Activated T-helper 1 cell treated with anti-CD3 and anti-CD28 coated beads, Interleukin-12 subunit alpha, Interleukin-12 subunit beta, Interleukin-2, Interleukin-4 antibody, amounts not matched to agents 30 ng/mL and 10 ng/mL and 1 ng/mL, durations not matched to agents 14 hours and 24 hours and 36 hours (primary cell): Measurements from ENCODE around the gene SLC6A5. TPM values are rescaled to one million over a fixed set of nuclear protein-coding genes. Genes with fewer than 3 reads are reported as not detected.

Experiments
- DNase-seq: peaks from one replicate; pipeline ENCODE4 v3.0.0; 2021; ENCODE audit warnings: low spot score
- H3K27ac Mint-ChIP-seq: one replicate; pipeline ENCODE4 v1.8.0; 2021; ENCODE audit warnings: mild to moderate bottlenecking, mixed read lengths
- H3K27me3 Mint-ChIP-seq: one replicate; pipeline ENCODE4 v1.8.0; 2022; ENCODE audit warnings: mild to moderate bottlenecking, moderate library complexity, mixed read lengths; ENCODE audit not compliant: insufficient read depth
- H3K36me3 Mint-ChIP-seq: one replicate; pipeline ENCODE4 v1.8.0; 2021; ENCODE audit warnings: low read depth, mixed read lengths
- H3K4me1 Mint-ChIP-seq: one replicate; pipeline ENCODE4 v1.8.0; 2021; ENCODE audit warnings: low read depth, mixed read lengths
- H3K4me3 Mint-ChIP-seq: one replicate; pipeline ENCODE4 v1.8.0; 2021; ENCODE audit warnings: mild to moderate bottlenecking, moderate library complexity, mixed read lengths
- H3K9me3 Mint-ChIP-seq: one replicate; pipeline ENCODE4 v1.8.0; 2021; ENCODE audit warnings: mixed read lengths
- intact Hi-C: fragments of 100-400 bp; cut with micrococcal nuclease; formaldehyde crosslinking; loops from one replicate; pipeline ENCODE4 v1.15.1; 2024
- total RNA-seq: library from RNA; stranded (reverse); gene quantifications from 2 replicates; pipeline ENCODE4 v1.2.3, GENCODE V29; 2022

The SLC6A5 gene
- total RNA-seq, 1 donor from 2014 or later: not detected

- intact Hi-C loops: loop anchor here (5.0 kb wide), 2 partner anchors 69 to 509 kb away; partner anchors contain the start of gene DBX1
- Mint-ChIP-seq H3K4me1 (no peaks in the 10 kb centered on the region), H3K9me3 (no peaks in the 10 kb centered on the region), H3K36me3 (peaks cover 3% of the 10 kb centered on the region), H3K27ac (no peak overlapping the region), H3K4me3 (no peak overlapping the region), H3K27me3 (peaks cover 60% of the 10 kb centered on the region)
- no peak for DNase-seq
Measured at GRCh38 chr11:20670932-20671403, 71.6 kb downstream of the SLC6A5 start.

- Mint-ChIP-seq H3K4me1 (no peaks in the 10 kb centered on the region), H3K27me3 (peaks cover 53% of the 10 kb centered on the region), H3K9me3 (no peaks in the 10 kb centered on the region), H3K36me3 (peaks cover 3% of the 10 kb centered on the region), H3K4me3 (no peak overlapping the region), H3K27ac (no peak overlapping the region)
- no peak for DNase-seq
- intact Hi-C loops: loop anchor here (1.0 to 5.0 kb wide), 4 partner anchors 23 to 544 kb away; partner anchors contain the start of gene DBX1
Measured at GRCh38 chr11:20671856-20672546, 72.6 kb downstream of the SLC6A5 start.

- intact Hi-C loops: loop anchor here (1.0 to 5.0 kb wide), 4 partner anchors 24 to 544 kb away; partner anchors contain the start of gene DBX1
- no peaks in the 10 kb centered on the region for H3K4me1 Mint-ChIP-seq
- no peak overlapping the region for H3K27ac Mint-ChIP-seq
- no peak for DNase-seq
- H3K9me3 Mint-ChIP-seq: no peaks in the 10 kb centered on the region
- peaks cover 3% of the 10 kb centered on the region for H3K36me3 Mint-ChIP-seq
- peaks cover 48% of the 10 kb centered on the region for H3K27me3 Mint-ChIP-seq
- H3K4me3 Mint-ChIP-seq: no peak overlapping the region
Measured at GRCh38 chr11:20672575-20672974, 73.2 kb downstream of the SLC6A5 start.

GRCh38 chr11:20676658-20677057 is 77.2 kb downstream of the SLC6A5 start:
- H3K27ac Mint-ChIP-seq: no peak overlapping the region
- no peak overlapping the region for H3K4me3 Mint-ChIP-seq
- no peaks in the 10 kb centered on the region for H3K9me3 Mint-ChIP-seq
- intact Hi-C loops: no loop called here
- no peak for DNase-seq
- H3K4me1 Mint-ChIP-seq: no peaks in the 10 kb centered on the region
- peaks cover 14% of the 10 kb centered on the region for H3K27me3 Mint-ChIP-seq
- no peaks in the 10 kb centered on the region for H3K36me3 Mint-ChIP-seq

- no peak for DNase-seq
- no peak overlapping the region for H3K27ac Mint-ChIP-seq
- H3K9me3 Mint-ChIP-seq: peaks cover under 1% of the 10 kb centered on the region
- H3K36me3 Mint-ChIP-seq: no peaks in the 10 kb centered on the region
- intact Hi-C loops: no loop called here
- H3K4me1 Mint-ChIP-seq: no peaks in the 10 kb centered on the region
- H3K4me3 Mint-ChIP-seq: no peak overlapping the region
- no peaks in the 10 kb centered on the region for H3K27me3 Mint-ChIP-seq
Measured at GRCh38 chr11:20688761-20689160, 89.4 kb downstream of the SLC6A5 start.

- no peaks in the 10 kb centered on the region for H3K36me3 Mint-ChIP-seq
- H3K9me3 Mint-ChIP-seq: peaks cover 5% of the 10 kb centered on the region
- H3K27me3 Mint-ChIP-seq: no peaks in the 10 kb centered on the region
- intact Hi-C loops: no loop called here
- H3K4me3 Mint-ChIP-seq: no peak overlapping the region
- no peak overlapping the region for H3K27ac Mint-ChIP-seq
- no peak for DNase-seq
- no peaks in the 10 kb centered on the region for H3K4me1 Mint-ChIP-seq
Measured at GRCh38 chr11:20707876-20708275, 108.5 kb downstream of the SLC6A5 start.

Other genes with a start within 250 kb of the SLC6A5 start
- 40.8 and 43.9 TPM in 2 replicates for gene HTATIP2, start 235.9 kb upstream of the SLC6A5 start, total RNA-seq
- gene PRMT3, start 211.9 kb upstream of the SLC6A5 start, total RNA-seq: 43.7 and 45.5 TPM in 2 replicates
- not detected in 2 replicates for gene NELL1, start 70.0 kb downstream of the SLC6A5 start, total RNA-seq